Stimulated activated CD8-positive, alpha-beta memory T cell treated with anti-CD3 and anti-CD28 coated beads, Interleukin-7, amount 100 ng/mL, for 48 hours (primary cell): ENCODE measurements around the gene CAMK4.
"Not testable (repeated sequence)": the region's sequence is repeated elsewhere in the genome, so short reads cannot be mapped to it uniquely, and the experiment has no call there.

Source experiments
- DNase-seq, 2 donors: peaks; one replicate each; pipeline ENCODE4 v3.0.0-alpha.2; 2020; ENCODE audit warnings: low read depth in 1 of 2; ENCODE audit errors: extremely low read depth in 1 of 2

The CAMK4 gene

GRCh38 chr5:111308951-111309350, 84.8 kb downstream of the CAMK4 start:
- no peak for DNase-seq

DNA sequence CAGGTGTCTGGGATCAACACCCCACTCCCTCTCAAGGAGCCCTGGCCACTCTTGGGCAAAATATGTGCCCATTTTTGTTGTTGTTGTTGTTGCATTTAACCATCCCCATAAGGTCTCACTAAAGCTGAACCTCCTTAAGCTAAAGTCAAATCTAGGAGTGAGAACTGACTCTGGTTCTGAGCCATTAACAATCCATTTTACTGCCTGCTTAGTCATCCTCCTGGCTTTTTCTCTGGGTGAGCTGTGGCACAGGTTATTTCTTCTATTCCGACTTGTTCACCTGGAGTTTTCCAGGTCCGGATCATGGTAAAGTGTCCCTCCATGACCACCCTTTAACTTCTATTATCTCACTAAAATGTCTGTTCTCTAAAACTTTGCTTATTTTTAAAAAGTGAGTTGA, 85.2 kb downstream of the CAMK4 start:
- no peak for DNase-seq

GRCh38 chr5:111310711-111311620, 86.8 kb downstream of the CAMK4 start:
- no peak for DNase-seq

- no peak for DNase-seq
Measured at GRCh38 chr5:111311666-111312065, 87.5 kb downstream of the CAMK4 start.

- DNase-seq = no peak
Measured at GRCh38 chr5:111313017-111313724, 89.0 kb downstream of the CAMK4 start.

GRCh38 chr5:111320953-111321352, 96.8 kb downstream of the CAMK4 start:
- no peak for DNase-seq

- DNase-seq = no peak
Measured at GRCh38 chr5:111321376-111321775, 97.2 kb downstream of the CAMK4 start.

DNA sequence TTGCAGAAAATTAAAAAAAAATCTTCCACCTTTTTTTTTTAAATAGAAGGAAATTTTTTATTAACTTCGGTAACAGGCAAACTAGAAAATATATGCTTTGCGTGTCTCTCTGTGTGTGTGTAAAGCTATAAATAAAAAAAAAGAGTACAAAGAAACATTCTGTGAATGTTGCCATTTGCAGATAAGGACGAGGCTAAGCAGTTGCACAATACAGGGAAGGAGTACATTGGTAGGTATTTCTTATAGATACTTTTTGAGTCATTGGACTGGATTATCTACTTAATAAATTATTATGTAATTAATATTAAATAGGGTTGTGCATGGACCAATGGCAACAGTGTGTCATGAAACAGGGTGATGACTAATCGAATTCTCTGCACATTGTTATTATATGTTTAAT, 102.4 kb downstream of the CAMK4 start:
- DNase-seq = no peak

- no peak for DNase-seq
Measured at GRCh38 chr5:111337133-111337532, 112.9 kb downstream of the CAMK4 start.

DNA sequence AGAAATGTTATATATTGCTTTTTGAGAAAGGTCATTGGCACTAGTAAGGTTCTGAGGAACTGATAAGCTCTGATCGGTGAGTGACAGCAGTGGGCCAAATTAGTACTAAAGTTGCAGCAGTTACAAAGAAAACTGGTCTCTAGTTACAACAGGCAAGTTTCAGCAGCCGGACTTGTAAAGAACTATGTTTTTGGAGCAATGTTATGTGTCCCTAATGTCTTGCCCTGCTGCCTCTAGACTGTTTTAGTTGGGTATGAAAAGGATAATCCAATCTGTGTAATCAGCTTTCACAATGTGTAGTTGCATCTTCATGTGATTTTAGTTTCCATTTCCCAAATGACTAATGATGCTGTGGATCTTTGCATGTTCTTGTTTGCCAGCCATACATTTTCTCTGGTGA, 113.5 kb downstream of the CAMK4 start:
- DNase-seq = no peak

- DNase-seq = no peak
Measured at GRCh38 chr5:111345731-111346130, 121.5 kb downstream of the CAMK4 start.

DNA sequence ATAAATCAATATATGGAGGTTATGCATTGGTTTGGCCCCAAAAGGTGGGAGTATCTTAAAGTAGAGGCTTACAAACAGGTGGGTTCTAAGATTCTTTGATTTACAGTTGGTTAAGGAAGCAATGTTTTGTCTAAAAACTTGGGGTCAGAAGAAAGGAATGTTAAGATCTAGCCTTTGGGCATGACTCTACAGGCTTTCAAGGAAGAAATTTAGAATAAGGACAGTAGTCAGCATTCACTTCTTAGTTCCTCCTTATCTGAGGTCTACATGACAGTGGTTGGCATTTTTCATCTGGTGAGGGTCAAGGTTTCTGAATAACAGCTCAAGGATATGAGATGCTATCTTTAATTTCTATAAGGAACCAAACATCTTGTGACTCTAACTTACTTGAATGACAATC, 122.8 kb downstream of the CAMK4 start:
- DNase-seq = no peak

- DNase-seq = no peak
Measured at GRCh38 chr5:111348661-111349329, 124.6 kb downstream of the CAMK4 start.

DNA sequence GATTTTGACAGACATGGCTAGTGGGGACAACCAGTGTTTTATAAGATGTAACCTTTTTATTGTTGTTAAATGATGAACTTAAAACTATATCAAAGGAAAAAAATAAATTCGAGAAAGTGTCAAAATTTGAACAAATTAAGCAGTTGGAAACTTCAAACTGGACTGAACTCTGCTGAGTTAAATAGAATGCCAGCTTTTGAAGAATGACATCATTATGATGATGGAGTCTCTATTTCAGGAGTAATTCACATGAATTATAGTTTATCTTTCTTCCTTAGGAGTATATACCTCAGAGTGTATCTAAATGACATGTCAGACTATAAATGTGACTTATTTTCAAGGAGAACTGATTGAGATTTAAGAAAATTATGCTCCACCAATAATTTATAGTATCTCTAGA, 125.2 kb downstream of the CAMK4 start:
- no peak for DNase-seq

DNA sequence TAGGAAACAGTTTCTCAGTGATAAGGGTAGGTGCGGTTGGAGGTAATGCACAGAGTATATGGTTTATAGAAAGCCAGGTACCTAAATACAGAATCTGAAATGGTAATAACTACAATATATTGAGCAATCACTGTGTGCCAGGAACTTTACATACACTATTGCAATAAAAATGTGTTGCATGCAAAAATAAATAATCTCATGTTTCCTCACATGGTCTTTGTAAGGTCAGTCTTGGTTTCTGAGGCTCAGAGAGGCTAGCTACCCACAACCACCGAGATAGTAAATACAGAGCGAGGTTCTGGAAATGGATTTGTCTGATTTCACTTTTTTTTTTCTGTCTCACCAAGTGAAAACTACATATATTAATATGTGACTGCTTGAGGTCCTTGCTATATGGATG, 128.9 kb downstream of the CAMK4 start:
- DNase-seq = no peak

- not testable (repeated sequence) for DNase-seq
Measured at GRCh38 chr5:111358726-111359125, 134.5 kb downstream of the CAMK4 start.

DNA sequence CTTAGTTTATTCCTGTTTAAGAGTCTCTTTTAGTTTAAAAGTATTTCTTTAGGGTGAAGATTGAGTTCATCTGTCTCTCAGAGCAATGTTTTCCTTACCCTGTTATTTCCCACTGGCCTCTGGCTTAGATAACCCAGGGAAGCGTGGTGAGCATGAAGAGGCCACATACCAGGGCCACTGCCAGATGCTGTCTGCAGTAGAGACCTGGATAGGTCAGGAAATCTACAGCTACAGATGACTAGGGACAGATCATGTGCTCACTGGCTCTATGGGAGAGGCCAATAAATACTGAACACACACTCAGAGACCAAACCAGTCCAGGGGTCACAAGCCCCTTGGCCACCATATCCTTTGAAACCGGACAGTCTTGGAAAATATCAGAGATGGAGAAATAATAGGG, 136.0 kb downstream of the CAMK4 start:
- no peak for DNase-seq

- no peak for DNase-seq
Measured at GRCh38 chr5:111364992-111365391, 140.8 kb downstream of the CAMK4 start.

GRCh38 chr5:111366388-111366787, 142.2 kb downstream of the CAMK4 start:
- DNase-seq = no peak

- no peak for DNase-seq
Measured at GRCh38 chr5:111367115-111367514, 142.9 kb downstream of the CAMK4 start.

GRCh38 chr5:111372799-111373198, 148.6 kb downstream of the CAMK4 start:
- DNase-seq = no peak

DNA sequence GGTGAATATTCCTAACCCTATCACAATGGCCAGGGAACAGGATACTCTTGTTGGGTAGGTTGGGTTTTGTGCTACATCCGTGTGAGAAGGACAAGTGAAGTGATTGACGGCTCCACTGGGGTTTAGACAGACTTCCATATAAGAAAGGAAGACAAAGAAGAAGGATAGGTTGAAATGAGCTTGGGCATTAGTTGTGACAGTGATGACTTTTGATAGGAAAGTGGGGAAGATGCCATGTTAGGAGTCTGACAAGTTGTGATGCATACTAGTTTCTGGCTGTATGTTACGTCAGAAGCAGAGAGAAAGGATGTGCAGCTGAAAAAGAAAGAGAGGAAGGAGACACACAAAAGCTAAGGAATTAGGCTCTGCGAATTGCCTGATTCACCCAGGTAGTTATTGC, 150.2 kb downstream of the CAMK4 start:
- DNase-seq = no peak
